Measurements from ENCODE around the gene ACTL8.

GRCh38 chr1:17865912-17866739 lies 111.0 kb downstream of the ACTL8 start:
- TF ChIP-seq, protein P1, sequence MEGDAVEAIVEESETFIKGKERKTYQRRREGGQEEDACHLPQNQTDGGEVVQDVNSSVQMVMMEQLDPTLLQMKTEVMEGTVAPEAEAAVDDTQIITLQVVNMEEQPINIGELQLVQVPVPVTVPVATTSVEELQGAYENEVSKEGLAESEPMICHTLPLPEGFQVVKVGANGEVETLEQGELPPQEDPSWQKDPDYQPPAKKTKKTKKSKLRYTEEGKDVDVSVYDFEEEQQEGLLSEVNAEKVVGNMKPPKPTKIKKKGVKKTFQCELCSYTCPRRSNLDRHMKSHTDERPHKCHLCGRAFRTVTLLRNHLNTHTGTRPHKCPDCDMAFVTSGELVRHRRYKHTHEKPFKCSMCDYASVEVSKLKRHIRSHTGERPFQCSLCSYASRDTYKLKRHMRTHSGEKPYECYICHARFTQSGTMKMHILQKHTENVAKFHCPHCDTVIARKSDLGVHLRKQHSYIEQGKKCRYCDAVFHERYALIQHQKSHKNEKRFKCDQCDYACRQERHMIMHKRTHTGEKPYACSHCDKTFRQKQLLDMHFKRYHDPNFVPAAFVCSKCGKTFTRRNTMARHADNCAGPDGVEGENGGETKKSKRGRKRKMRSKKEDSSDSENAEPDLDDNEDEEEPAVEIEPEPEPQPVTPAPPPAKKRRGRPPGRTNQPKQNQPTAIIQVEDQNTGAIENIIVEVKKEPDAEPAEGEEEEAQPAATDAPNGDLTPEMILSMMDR (IDR thresholded peaks at IDR 0.05; ENCODE audit: low read length), result no peak
- no peak for TF ChIP-seq EZH2phosphoT487 (IDR thresholded peaks at IDR 0.05; ENCODE audit: low read length)
- no peak for TF ChIP-seq EZH2 (optimal IDR thresholded peaks at IDR 0.05; ENCODE audit: low read depth, low read length)
